ENCODE results near the gene MAPK14. TPM values are rescaled to one million over a fixed set of nuclear protein-coding genes. Genes with fewer than 3 reads are reported as not detected.

Gene MAPK14
- total and polyA plus RNA-seq, 9 of the 15 experiments (the other 6 are each of a cell fraction or from before 2014, with no cell fraction given): 8.8 to 62.7 (median 35.5) TPM

DNA sequence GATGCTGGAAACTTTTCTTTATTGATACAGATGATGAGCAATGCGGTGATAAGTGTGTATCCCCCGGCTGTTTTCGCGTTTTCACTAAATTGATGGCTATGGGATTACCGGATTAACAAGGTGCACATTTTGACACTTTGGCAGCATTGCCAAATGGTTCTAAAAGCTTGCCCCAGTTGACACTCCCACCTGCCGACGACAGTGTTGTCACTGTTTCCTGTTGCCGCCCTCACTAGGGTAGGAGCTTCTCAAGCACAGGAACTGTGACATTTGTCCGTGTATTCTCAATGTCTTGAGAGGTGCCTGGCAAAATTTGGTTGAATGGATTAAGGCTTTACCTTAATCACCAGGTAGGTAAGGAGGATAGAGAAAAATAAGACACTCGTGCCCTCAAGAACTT is 92.9 kb downstream of the MAPK14 start (continued):
- TF ChIP-seq, protein P1, sequence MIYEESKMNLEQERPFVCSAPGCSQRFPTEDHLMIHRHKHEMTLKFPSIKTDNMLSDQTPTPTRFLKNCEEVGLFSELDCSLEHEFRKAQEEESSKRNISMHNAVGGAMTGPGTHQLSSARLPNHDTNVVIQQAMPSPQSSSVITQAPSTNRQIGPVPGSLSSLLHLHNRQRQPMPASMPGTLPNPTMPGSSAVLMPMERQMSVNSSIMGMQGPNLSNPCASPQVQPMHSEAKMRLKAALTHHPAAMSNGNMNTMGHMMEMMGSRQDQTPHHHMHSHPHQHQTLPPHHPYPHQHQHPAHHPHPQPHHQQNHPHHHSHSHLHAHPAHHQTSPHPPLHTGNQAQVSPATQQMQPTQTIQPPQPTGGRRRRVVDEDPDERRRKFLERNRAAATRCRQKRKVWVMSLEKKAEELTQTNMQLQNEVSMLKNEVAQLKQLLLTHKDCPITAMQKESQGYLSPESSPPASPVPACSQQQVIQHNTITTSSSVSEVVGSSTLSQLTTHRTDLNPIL (CRISPR knock-in tag; IDR thresholded peaks at IDR 0.05): no peak

DNA sequence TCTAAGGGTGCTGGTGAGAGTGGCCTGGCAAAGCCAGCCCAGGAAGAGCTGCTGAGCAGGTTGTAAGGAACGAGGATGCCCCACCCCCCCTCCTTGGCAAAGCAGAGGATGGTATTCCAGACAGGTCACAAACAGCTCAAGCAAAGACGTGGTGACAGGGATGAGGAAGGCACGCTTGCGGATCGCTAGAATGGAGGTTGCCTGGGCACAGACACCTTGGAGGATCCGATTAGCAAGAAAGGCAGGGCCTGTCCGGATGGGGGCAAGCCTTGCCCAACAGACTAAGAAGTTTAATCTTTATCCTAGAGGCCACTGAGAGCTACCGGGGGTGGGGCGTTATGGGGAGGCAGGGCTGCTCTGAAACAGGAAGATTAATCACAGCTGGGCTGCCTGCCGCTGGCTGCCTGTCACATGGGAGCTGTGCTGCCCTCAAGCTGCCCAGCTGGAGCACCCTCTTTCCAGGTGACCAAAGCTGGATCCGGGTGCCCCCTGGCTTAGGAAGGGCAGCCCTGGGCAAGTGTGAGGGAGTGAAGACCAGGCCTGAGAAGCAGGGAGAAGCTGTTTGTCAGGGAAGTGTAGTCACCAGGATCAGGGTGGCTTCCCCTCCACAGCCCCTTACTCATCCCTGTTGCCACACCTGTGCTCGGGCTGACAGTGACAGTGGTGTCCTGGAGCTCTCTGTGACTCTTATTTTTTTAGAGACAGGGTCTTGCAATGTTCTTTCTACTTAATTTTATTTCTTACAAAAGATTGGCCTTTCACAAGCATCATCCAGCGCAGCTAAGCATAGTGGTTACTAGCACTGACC is 93.6 kb downstream of the MAPK14 start:
- Histone ChIP-seq H4K20me1 (replicated peaks; ENCODE audit: control insufficient read depth, insufficient read depth, low read length) (no peaks in the 10 kb centered on the region), H3K9me1 (ENCODE audit: control insufficient read depth, insufficient read depth, low read length) (peaks cover 3% of the 10 kb centered on the region), H3K79me2 (ENCODE audit: control insufficient read depth, insufficient read depth, low read length) (no peaks in the 10 kb centered on the region), H3K27ac (ENCODE audit: extremely low read depth, low read depth, low read length) (peak overlapping the region; percentile 58), H3K4me2 (ENCODE audit: insufficient read depth, low read length) (peak overlapping the region; percentile 58), H3K36me3 (ENCODE audit: control insufficient read depth, insufficient read depth, low read length) (no peaks in the 10 kb centered on the region), H3K4me1 (replicated peaks in 1 of 2; ENCODE audit: control insufficient read depth in 2 of 2, insufficient read depth in 2 of 2, low read length in 2 of 2) (peaks cover 67 to 75% of the 10 kb centered on the region in 2 experiments), H3K9ac (ENCODE audit: insufficient read depth in 1 of 2, low read depth in 2 of 2, low read length in 2 of 2) (peak overlapping the region; percentile 26 to 68; a peak in 3 of 4 replicates), H2AFZ (ENCODE audit: low read depth, low read length) (peak overlapping the region; percentile 45), H3K27me3 (ENCODE audit: control insufficient read depth in 2 of 2, insufficient read depth in 2 of 2, low read length in 2 of 2) (no peaks in the 10 kb centered on the region), H3K9me3 (replicated peaks; ENCODE audit: control insufficient read depth, insufficient read depth, low read depth, low read length) (no peaks in the 10 kb centered on the region), H3K4me3 (no peak overlapping the region)
- WGBS (ENCODE audit: insufficient coverage, low coverage, missing lambda C conversion rate): 26% methylated on average over 13 of the region's 13 CpGs
- in situ Hi-C loops (cut with MboI) (no loop called here), intact Hi-C loops (cut with micrococcal nuclease) (no loop called here)
- BruUV-seq (replicated peaks): no TSS peak
- FAIRE-seq (peak; percentile 29), ATAC-seq (peak; percentile 26), DNase-seq (ENCODE audit: extremely low read depth in 1 of 4, low spot score in 3 of 4) (peak; percentile 49 to 82 (median 54))
- POLR2A ChIA-PET: interaction anchor here (0.7 to 1.5 kb wide), 7 partner anchors 8 to 243 kb away, joined by 3 to 6 read pairs (median 4); no protein-coding TSS in a partner anchor
- CTCF ChIA-PET (ENCODE audit: low intra/inter-chr PET ratio): no interaction called here
- no peak for TF ChIP-seq RB1 (IDR thresholded peaks at IDR 0.05; ENCODE audit: low read depth)
- TF ChIP-seq MXI1 (IDR thresholded peaks at IDR 0.05; ENCODE audit: low read depth, low read length): no peak
- no peak for TF ChIP-seq ETV1 (tag; conservative IDR thresholded peaks at IDR 0.05; ENCODE audit: low read depth)
- no peak for TF ChIP-seq TAF15 (IDR thresholded peaks at IDR 0.05; ENCODE audit: low read depth, low read length)
- peak; percentile 59 for TF ChIP-seq ZNF592 (IDR thresholded peaks at IDR 0.05)
- TF ChIP-seq CBFA2T3 (IDR thresholded peaks at IDR 0.05): peak; percentile 51
- 0 out of 4 replicates have a peak, but pooled peaks of 1 of the 2 experiments have one; percentile 5 for TF ChIP-seq RCOR1 (IDR thresholded peaks at IDR 0.05; ENCODE audit: borderline replicate concordance in 1 of 2, low read depth in 2 of 2, low read length in 2 of 2)
- no peak for TF ChIP-seq PRMT5 (CRISPR knock-in tag; IDR thresholded peaks at IDR 0.05)
- peak; percentile 29 for TF ChIP-seq POLR2B (IDR thresholded peaks at IDR 0.05; ENCODE audit: low read depth, partially characterized antibody)
- no peak for TF ChIP-seq FOXJ2 (tag; IDR thresholded peaks at IDR 0.05)
- no peak for TF ChIP-seq IRF2 (CRISPR knock-in tag; IDR thresholded peaks at IDR 0.05)
- TF ChIP-seq, protein P2, sequence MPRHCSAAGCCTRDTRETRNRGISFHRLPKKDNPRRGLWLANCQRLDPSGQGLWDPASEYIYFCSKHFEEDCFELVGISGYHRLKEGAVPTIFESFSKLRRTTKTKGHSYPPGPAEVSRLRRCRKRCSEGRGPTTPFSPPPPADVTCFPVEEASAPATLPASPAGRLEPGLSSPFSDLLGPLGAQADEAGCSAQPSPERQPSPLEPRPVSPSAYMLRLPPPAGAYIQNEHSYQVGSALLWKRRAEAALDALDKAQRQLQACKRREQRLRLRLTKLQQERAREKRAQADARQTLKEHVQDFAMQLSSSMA (CRISPR knock-in tag; IDR thresholded peaks at IDR 0.05): no peak
- no peak for TF ChIP-seq CBX1 (IDR thresholded peaks at IDR 0.05; ENCODE audit: low read depth)
